Activated CD4-positive, alpha-beta T cell treated with anti-CD3 and anti-CD28 coated beads, Interleukin-2, amount 50 U/mL, for 16 hours (primary cell): ENCODE results near the gene ATRNL1.

Experiments used
- DNase-seq: peaks from one replicate; pipeline ENCODE4 v3.0.0-alpha.2; 2020

ATRNL1 gene

GRCh38 chr10:115093286-115093775 is at the start of gene ATRNL1:
ATRNL1 (plus strand) TSS chr10:115093365; CDS start chr10:115093751, 386 bp downstream.
- no peak for DNase-seq

GRCh38 chr10:115043719-115044118 is 49.4 kb upstream of the ATRNL1 start:
- DNase-seq, result no peak

GRCh38 chr10:115044891-115045290 is 48.3 kb upstream of the ATRNL1 start:
- DNase-seq, result no peak

- no peak for DNase-seq
Measured at GRCh38 chr10:115045499-115045898, 47.7 kb upstream of the ATRNL1 start.

GRCh38 chr10:115046686-115047236 is 46.4 kb upstream of the ATRNL1 start:
- no peak for DNase-seq

GRCh38 chr10:115047705-115048104 is 45.5 kb upstream of the ATRNL1 start:
- no peak for DNase-seq

GRCh38 chr10:115049318-115049717 is 43.8 kb upstream of the ATRNL1 start:
- DNase-seq, result no peak

- DNase-seq, result no peak
Measured at GRCh38 chr10:115049960-115050359, 43.2 kb upstream of the ATRNL1 start.

- DNase-seq, result no peak
Measured at GRCh38 chr10:115050375-115051010, 42.7 kb upstream of the ATRNL1 start.

- no peak for DNase-seq
Measured at GRCh38 chr10:115051216-115051615, 41.9 kb upstream of the ATRNL1 start.

- no peak for DNase-seq
Measured at GRCh38 chr10:115052226-115052625, 40.9 kb upstream of the ATRNL1 start.

- DNase-seq, result no peak
Measured at GRCh38 chr10:115052728-115053127, 40.4 kb upstream of the ATRNL1 start.

GRCh38 chr10:115056186-115056585 is 37.0 kb upstream of the ATRNL1 start:
- no peak for DNase-seq

GRCh38 chr10:115059301-115059898 is 33.8 kb upstream of the ATRNL1 start:
- DNase-seq, result no peak

GRCh38 chr10:115063701-115064658 is 29.2 kb upstream of the ATRNL1 start:
- no peak for DNase-seq

- DNase-seq, result no peak
Measured at GRCh38 chr10:115065801-115066200, 27.4 kb upstream of the ATRNL1 start.

GRCh38 chr10:115066528-115066927 is 26.6 kb upstream of the ATRNL1 start:
- no peak for DNase-seq

- no peak for DNase-seq
Measured at GRCh38 chr10:115073796-115074195, 19.4 kb upstream of the ATRNL1 start.

- DNase-seq, result no peak
Measured at GRCh38 chr10:115082506-115082905, 10.7 kb upstream of the ATRNL1 start.

- DNase-seq, result no peak
Measured at GRCh38 chr10:115084277-115084850, 8.8 kb upstream of the ATRNL1 start.

- no peak for DNase-seq
Measured at GRCh38 chr10:115091161-115091560, 2.0 kb upstream of the ATRNL1 start.

GRCh38 chr10:115092258-115092554 is 959 bp upstream of the ATRNL1 start:
- no peak for DNase-seq
